ENCODE data around the gene COMMD6. TPM values are rescaled to one million over a fixed set of nuclear protein-coding genes. Genes with fewer than 3 reads are reported as not detected.

Gene COMMD6
- total RNA-seq: 112 and 122 TPM in 2 replicates
- 33.9 and 71.7 TPM in 2 replicates for polyA plus RNA-seq
- 79.6 and 95.8 TPM in 2 replicates for polyA plus RNA-seq (2011; cell fraction: cytosol; rRNA removed)
- polyA plus RNA-seq (2011; cell fraction: nucleus; rRNA removed): 18.6 and 26.0 TPM in 2 replicates
- polyA plus RNA-seq (2012): 207 and 339 TPM in 2 replicates
- 22.9 and 31.7 TPM in 2 replicates for polyA minus RNA-seq
- 18.1 TPM for polyA minus RNA-seq (2011; cell fraction: cytosol; rRNA and poly(A)+ RNA removed)
- polyA minus RNA-seq (2011; cell fraction: nucleus; rRNA and poly(A)+ RNA removed): 3.1 and 3.7 TPM in 2 replicates
- percentile 78 among the genes with signal in this experiment for Bru-seq, nascent RNA
- percentile 69 among the genes with signal in this experiment for BruChase-seq, experiment 1, labeled RNA remaining after a 6-hour chase
- percentile 61 among the genes with signal in this experiment for BruChase-seq, experiment 2, labeled RNA remaining after a 2-hour chase
- long read RNA-seq, partial matches to known transcripts: 0 of 4 reads
- long read RNA-seq, other reads (novel, unspliced or antisense): 3 of 4 reads

DNA sequence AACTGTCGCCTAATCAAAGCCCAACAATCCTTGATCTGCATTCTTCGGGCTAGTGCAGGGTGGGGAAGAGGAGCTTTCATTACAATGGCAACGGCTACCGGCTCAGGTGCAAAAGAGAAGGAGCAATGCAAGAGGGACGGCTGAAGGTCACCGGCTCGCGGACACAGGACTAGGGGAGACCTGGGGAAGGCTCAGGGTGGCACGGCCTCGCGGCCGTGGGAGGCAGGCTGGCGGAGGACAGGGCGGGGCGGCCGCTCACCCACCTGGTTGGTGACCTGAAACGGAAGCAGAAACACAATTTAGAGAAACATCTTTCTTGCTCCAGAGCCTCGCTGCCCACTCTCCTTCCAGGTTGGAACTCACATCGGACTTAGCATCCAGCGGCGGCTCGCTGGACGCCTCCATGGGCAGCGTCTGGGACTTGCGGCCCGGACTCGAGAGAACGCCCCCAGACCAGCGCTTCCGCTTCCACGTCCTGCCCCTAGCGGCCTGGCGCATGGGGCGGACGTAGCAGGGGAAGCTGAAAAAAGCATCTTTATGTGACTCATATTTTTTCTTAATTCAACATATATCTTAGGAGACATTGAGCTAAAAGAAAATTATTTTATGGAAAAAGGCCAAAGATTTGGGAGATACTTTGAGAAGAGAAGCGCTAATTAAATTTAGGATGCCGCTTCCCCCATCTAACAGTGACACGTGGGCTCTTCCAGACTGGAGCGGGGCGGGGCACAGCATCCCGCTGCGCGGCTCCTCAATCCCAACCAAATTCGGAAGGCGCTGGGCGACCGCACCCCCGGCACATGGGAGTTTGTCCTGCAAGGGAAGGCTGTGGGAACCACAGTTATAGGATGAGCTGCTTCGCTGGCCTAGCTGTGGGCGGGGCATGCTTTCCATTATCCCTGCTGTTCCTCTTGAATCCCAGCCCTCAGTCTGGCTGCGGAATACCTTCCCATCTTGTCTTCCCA lies at the start of gene COMMD6:
Gene COMMD6 (minus strand): TSS at position 441 of the 965 bp plus-strand sequence. CDS start 36 bp downstream, at position 405.
- no peaks in the 10 kb centered on the region for H3K36me3 ChIP-seq (ENCODE audit: control insufficient read depth in 2 of 2, extremely low read depth in 1 of 2, insufficient read depth in 2 of 2, low read length in 2 of 2)
- peak within 1 kb of the TSS; percentile 90 for H3K4me2 ChIP-seq (ENCODE audit: insufficient read depth, low read length)
- H3K27ac ChIP-seq (ENCODE audit: insufficient read depth, low read depth, low read length): peak within 1 kb of the TSS; percentile 79
- peaks cover 12% of the 10 kb centered on the region for H3K79me2 ChIP-seq (ENCODE audit: control insufficient read depth, insufficient read depth, low read length)
- BruUV-seq (replicated peaks): TSS peak; percentile 66
- no peaks in the 10 kb centered on the region for H3K9me3 ChIP-seq (replicated peaks; ENCODE audit: control insufficient read depth, insufficient read depth, low read length)
- DNase-seq (ENCODE audit: low read depth, low spot score) (peak; percentile 83), FAIRE-seq (peak; percentile 85)
- intact Hi-C loops (cut with micrococcal nuclease): loop anchor here (1.0 to 5.0 kb wide), 3 partner anchors 12 to 1790 kb away; partner anchors contain the start of genes MYCBP2, TBC1D4 and UCHL3
- H4K20me1 ChIP-seq (replicated peaks; ENCODE audit: control insufficient read depth, extremely low read depth, insufficient read depth, low read length): no peaks in the 10 kb centered on the region
- no peaks in the 10 kb centered on the region for H3K27me3 ChIP-seq (ENCODE audit: control insufficient read depth in 2 of 2, insufficient read depth in 2 of 2, low read length in 2 of 2)
- ChIA-PET CTCF (interaction anchor here (0.5 to 3.0 kb wide), 3 partner anchors 10 to 63 kb away, joined by 3 to 11 read pairs (median 4); partner anchors contain the start of gene TBC1D4), POLR2A (no interaction called here)
- dilution Hi-C loops (cut with MboI; ENCODE audit: extremely low pct_ligation_motif_present, low sequenced_read_pairs): no loop called here
- peaks cover 8% of the 10 kb centered on the region for H3K4me1 ChIP-seq (ENCODE audit: control insufficient read depth, extremely low read depth, insufficient read depth, low read length)
- no peaks in the 10 kb centered on the region for H3K9me1 ChIP-seq (replicated peaks; ENCODE audit: control insufficient read depth, extremely low read depth, insufficient read depth, low read length)
- TF ChIP-seq JUN (IDR thresholded peaks at IDR 0.05; ENCODE audit: borderline replicate concordance, insufficient read depth, insufficient read length, low read depth) (no peak), GATA2 (IDR thresholded peaks at IDR 0.05; ENCODE audit: insufficient read depth, insufficient read length, low read depth, low read length) (no peak), MYC (IDR thresholded peaks at IDR 0.05; ENCODE audit: low read depth, low read length) (no peak), FOS (IDR thresholded peaks at IDR 0.05; ENCODE audit: borderline replicate concordance, insufficient read depth, low read length) (no peak), POLR2A (IDR thresholded peaks at IDR 0.05; ENCODE audit: low read depth, low read length) (peak; percentile 97), EZH2 (IDR thresholded peaks at IDR 0.05; ENCODE audit: borderline replicate concordance, low read depth, low read length, severe bottlenecking) (no peak), POLR2AphosphoS5 (IDR thresholded peaks at IDR 0.05; ENCODE audit: insufficient read depth, low read depth, low read length) (peak; percentile 86)
- TF ChIP-seq, protein P1, sequence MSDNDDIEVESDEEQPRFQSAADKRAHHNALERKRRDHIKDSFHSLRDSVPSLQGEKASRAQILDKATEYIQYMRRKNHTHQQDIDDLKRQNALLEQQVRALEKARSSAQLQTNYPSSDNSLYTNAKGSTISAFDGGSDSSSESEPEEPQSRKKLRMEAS (IDR thresholded peaks at IDR 0.05; ENCODE audit: insufficient read depth, insufficient read length): peak; percentile 33
- TF ChIP-seq, protein P2, sequence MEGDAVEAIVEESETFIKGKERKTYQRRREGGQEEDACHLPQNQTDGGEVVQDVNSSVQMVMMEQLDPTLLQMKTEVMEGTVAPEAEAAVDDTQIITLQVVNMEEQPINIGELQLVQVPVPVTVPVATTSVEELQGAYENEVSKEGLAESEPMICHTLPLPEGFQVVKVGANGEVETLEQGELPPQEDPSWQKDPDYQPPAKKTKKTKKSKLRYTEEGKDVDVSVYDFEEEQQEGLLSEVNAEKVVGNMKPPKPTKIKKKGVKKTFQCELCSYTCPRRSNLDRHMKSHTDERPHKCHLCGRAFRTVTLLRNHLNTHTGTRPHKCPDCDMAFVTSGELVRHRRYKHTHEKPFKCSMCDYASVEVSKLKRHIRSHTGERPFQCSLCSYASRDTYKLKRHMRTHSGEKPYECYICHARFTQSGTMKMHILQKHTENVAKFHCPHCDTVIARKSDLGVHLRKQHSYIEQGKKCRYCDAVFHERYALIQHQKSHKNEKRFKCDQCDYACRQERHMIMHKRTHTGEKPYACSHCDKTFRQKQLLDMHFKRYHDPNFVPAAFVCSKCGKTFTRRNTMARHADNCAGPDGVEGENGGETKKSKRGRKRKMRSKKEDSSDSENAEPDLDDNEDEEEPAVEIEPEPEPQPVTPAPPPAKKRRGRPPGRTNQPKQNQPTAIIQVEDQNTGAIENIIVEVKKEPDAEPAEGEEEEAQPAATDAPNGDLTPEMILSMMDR (IDR thresholded peaks at IDR 0.05; ENCODE audit: extremely low read depth in 1 of 2, insufficient read depth in 1 of 2, low read depth in 1 of 2, low read length in 2 of 2): no peak
- H3K9ac ChIP-seq (replicated peaks; ENCODE audit: extremely low read depth, insufficient read depth, low read length): peak within 1 kb of the TSS; percentile 82
- H3K4me3 ChIP-seq (replicated peaks in 1 of 3; ENCODE audit: insufficient read depth in 1 of 3, low read depth in 1 of 3, low read length in 3 of 3): peak within 1 kb of the TSS; percentile 56 to 81 (median 64)
- peak within 1 kb of the TSS; percentile 92 for H2AFZ ChIP-seq (ENCODE audit: low read depth, low read length)
